GM18873 (cell line): ENCODE data around the gene CLCF1.

Experiments
- ATAC-seq: cut with Tn5 transposase; IDR thresholded peaks from one replicate; pipeline ENCODE4 v1.9.1; 2021; ENCODE audit warnings: mild to moderate bottlenecking, moderate library complexity, moderate number of reproducible peaks; ENCODE audit not compliant: unreplicated experiment, low FRiP score

The CLCF1 gene

DNA sequence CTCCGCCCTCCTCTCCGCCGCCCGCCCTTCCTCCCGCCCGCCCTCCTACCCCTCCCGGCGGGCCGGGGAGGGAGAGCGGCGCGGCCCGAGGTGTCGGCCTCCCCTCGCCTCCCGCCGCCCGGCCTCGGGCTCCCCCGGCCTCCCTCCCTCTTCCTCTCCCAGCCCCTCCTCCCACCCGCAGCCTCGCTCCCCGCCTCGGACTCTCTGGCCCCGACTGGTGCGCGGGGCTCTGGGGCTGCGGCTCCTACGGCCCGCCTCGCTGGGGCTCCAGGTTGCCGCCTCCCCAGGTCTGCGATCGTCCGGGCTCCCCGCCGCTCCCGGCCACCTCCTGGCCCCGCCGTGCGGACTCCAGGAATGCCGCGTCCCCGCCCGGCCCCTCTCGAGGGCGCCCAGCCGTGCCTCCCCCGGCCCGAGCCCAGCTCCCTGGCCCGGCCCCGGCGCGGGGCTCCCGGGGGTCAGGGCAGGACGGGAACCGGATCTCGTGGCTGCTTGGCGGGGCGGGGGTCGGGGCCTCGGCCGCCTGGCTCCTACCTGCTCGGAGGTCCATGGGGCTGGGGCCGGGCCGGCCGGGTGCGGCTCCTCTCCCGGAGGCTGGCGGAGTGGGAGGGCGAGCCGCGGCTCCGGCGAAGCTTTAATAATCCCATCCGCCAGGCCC, at the start of gene CLCF1:
Gene CLCF1 (minus strand): TSS at position 606 of the 655 bp plus-strand sequence. CDS start 59 bp downstream, at position 547.
- ATAC-seq = no peak

DNA sequence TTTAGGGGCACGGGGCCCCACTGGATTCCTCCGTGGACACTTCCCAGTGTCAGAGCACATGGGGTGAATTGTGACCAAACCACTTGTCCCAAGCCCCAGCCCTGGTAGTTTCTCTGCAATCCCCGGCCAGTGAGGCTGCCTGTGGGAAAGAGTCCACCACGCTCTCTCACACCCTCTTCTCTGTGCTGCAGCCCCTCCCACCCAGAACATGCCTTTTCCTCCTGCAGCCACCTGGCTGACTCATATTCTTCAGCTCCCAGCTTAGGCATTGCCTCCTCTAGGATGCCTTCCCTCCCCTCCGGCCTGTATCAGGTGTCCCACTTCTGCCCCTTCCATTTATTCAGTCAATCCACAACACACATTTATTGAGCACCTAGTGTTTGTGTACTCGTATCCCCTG, 49.5 kb upstream of the CLCF1 start:
- no peak for ATAC-seq

DNA sequence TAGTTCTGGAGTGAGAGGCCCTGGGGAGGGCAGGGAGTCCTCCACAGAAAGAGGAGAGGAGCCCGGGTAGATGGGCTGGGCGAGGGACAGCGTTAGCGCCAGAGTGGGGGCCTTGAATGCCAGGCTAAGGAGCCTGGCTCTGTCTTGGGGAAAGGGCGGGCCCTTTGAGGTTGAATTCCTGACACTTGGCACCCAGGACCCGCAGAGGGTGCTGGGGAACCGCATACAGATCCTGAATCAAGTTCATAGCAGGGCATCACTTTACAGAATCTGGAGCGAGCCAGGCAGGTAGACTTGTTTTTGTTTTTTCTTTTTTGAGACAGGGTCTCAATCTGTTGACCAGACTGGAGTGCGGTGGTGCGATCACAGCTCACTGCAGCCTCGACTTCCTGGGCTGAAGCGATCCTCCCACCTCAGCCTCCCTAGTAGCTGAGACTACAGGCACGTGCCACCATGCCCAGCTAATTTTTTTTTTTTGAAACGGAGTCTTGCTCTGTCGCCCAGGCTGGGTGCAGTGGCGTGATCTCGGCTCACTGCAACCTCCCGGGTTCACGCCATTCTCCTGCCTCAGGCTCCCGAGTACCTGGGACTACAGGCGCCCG, 48.1 kb upstream of the CLCF1 start:
- no peak for ATAC-seq

DNA sequence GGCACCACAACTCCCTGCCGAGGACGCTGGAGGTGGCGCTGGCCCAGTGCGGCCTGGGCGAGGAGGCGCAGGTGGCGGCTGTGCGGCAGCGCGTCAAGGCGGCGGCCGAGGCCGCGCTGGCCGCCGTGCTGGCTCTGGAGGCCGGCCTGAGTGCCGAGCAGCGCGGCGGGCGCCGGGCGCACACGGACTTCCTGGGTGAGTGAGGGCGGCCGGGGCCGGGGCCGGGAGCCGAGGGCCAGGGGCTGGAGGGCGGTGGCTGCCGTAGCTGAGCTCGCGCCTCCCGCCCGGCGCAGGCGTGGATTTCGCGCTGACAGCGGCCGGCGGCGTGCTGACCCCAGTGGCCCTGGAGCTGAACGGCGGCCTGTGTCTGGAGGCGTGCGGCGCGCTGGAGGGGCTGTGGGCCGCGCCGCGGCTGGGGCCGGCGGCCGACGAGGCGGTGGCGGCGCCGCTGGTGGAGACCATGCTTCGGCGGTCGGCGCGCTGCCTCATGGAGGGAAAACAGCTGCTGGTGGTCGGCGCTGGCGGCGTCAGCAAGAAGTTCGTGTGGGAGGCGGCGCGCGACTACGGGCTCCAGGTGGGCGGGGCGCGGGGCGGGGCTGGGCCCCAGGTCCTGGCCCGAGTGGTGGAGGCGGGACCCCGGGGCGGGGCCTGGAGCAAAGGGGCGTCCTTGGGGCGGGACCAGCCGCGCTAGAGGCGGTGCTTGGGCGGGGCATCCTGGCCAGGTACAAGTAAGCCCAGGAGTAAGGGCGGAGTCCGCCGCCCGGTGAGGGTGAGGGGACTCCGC, 47.4 kb upstream of the CLCF1 start:
- peak; percentile 62 for ATAC-seq

DNA sequence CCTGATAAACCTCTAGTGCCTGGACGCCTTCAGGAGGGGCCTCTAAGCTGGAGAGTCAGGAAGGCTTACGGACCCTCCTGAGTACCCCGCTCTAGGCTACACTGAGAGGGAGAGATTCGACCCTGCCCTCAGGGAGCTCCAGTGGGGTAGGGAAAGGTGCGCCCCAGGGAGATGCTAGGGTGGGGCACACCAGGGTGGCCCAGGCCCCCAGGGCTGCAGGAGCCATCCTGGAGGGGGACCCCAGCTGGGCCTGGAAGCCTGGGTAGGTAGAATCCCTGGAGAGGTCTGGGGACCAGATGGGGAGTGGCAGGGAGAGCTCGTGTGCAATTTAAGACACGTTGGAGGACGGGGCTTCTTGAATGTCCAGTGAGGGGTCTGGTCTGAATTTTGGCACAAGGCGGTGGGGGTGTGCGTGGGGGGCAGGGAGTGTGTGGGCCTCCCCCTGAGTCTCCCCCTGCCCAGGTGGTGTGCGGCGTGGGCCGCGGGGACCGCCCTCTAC, 46.8 kb upstream of the CLCF1 start:
- ATAC-seq = no peak

DNA sequence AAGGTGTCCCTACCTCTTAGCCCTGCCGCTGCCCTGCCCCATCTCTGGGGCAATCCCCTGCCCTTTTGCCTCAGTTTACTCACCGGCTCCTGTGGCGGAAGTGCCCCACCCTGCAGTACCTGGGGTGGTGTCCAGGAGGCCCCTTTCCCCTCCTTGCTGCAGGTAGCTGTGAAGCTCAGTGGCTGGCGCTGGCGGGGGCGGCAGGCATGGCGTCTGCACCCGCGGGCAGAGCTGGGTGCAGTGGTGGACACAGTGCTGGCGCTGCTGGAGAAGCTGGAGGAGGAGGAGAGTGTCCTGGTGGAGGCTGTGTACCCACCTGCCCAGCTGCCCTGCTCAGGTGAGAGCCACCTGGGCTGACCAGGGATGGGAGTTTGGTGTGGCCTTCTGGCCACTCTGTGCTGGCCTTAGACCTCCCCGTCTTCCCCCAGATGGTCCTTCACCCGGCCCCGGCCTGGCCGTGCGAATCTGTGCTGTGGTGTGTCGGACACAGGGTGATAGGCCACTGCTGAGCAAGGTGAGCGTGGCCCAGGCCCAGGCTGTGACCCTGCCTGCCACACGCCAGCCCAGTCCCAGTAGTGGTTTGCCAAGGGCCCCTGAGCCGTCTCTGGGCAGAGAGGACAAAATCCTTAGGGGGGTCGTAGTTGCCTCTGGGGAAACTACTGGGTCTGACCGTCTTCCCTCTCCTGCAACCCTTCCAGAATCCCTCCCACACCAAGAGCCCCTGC, 46.1 kb upstream of the CLCF1 start:
- no peak for ATAC-seq

DNA sequence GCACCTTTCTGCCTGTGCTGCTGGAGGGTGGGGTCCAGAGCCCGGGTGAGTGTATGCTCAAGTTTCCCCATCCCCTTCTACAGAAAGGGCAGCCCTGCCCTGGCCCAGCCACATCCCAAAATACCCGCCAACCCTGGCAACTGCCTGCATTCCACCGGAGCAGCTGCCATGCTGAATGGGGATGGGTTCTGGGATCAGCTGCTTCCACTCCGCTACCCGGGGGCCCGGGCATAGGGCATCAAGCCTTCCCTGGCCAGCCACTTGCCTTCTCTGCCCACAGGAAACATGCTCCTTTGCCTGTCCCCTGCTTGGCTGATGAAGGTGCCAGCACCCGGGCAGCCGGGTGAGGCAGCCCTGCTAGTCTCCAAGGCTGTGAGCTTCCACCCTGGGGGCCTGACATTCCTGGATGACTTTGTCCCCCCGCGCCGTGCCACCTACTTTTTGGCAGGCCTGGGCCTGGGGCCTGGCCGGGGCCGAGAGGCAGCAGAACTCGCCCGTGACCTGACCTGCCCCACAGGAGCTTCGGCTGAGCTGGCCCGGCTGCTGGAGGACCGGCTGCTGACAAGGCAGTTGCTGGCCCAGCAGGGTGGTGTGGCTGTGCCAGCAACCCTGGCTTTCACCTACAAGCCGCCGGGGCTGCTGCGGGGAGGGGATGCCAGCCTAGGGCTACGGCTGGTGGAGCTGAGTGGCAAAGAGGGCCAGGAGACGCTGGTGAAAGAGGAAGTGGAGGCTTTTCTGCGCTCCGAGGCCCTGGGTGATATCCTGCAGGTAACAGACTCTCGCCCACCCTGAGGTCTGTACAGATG, 45.3 kb upstream of the CLCF1 start:
- ATAC-seq = no peak

DNA sequence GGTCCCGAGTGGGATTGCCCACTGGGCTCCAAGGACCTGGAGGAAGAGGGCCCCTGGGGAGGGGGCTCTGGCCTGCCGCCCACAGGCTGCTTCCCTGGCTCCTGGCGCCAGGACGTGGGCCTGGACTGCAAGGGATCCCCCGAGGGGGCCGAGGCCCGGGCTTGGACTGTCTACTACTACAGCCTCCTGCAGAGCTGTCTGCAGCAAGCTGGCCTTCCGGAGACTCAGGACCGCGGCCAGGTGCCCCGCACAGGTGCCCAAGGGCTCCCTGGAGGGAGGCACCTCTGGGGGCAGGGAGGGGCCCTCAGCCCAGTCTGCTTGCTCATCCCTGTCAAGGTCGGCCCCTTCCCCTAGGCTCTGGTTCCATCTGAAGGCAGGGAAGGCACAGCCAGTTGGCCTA, 44.0 kb upstream of the CLCF1 start:
- no peak for ATAC-seq

DNA sequence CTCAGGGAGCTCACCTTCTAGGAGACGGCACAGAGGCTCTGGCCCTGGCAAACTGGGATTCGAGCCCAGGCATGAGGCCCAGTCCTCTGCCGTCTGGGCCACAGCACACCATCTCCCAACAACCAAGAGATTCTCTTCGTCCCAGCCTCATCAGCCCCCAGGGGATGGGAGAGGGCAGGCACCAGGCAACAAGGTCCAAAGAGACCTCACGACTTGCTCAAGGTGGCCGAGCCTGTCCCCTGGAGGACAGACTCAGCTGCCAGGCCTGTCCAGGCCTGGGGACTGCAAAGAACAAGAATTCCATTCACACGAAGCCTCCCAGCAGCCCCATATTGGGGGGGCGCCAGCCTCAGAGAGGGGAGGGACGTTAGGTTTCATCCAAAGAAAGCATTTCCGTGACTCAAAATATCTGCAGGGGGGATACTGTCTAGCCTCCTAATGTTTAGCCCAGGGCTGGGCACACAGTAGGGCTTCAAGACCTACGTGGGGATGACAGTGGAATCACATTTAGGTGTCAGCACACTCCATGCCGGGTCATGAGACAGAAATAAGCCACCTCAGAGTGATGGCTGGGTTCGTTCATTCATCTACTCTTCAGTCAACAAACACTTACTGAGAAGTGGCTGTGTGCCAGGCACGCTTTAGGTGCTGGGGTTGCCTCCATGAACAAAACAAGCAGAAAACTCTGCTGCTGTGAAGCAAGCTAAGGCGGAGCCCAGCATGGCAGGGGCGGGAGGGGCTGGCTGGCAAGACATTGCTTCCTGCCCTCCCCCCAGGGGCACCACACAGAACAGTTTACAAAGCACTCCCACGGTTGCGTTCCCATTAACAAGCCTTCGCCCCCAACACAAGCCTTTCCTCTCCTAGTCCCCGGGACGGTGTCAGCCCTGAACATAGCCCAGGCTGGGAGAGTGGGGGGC, 43.3 kb upstream of the CLCF1 start:
- no peak for ATAC-seq

DNA sequence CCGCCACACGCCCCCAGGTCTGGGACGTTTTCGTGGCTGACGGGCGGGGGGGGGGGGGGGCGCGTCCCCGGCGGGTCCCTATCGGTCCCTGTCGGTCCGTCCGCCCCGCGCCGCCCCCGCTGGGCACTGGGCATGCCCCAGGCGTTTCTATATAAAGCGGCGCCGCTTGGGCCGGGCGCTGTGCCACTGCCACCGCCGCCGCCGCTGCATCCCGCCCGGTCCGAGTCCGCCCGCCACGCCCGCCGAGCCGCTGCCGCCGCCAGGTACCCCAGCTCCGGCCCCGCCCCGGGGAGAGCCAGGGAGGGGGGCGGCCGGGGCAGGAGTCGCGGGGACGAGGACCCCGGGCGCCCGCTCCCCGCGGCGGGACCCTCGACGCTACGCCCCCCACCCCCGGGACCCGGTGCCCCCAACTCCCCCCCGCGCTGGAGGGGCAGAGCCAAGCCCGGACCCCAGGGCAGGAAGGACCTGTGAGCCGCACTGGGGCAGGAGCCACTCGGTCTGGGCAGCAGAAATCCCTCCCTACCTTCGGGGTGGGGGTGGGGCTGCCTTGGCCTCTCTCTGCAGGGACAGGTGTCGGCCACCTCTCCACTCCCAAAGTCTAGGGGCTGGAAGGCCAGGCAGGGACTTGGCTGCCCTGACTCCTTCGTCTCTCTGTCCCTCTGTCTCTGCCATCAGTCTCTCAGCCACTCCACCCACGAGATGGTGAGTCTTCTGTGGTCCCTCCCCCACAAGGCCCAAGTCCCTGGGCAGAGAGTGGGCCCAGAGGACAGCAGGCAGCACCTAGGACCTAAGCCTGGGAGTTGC, 42.3 kb upstream of the CLCF1 start, which contains the start of gene CARNS1:
Gene CARNS1 (plus strand): TSS at position 178 of the 804 bp plus-strand sequence. CDS start 522 bp downstream, at position 700.
- no peak for ATAC-seq

DNA sequence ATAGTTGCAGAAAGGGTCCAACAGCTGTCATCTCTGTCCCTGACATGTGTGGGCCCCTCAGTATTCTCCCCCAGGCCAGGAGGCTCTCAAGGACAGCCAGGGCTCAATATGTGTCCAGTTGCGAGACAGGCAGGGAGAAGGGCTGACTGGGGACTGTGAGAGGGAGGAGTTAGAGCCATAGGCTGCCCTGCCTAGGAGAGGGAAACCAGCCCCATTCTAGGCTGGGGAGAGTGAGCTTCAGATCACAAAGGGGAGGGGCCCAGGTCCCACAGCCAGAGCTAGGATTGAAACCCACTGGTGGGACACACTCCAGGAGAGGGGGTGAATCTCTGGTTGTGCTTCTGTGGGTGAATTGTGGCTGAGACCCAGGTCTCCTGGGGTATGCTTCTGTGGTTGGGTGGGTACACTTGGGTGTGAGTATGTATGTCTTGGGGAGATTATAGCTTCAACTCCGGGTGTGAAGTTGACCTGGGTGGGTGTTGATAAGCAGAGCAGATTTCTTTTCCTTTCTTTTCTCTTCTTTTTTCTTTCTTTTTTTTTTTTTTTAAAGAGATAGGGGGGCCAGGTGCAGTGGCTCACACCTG, 40.0 kb upstream of the CLCF1 start:
- ATAC-seq = no peak

DNA sequence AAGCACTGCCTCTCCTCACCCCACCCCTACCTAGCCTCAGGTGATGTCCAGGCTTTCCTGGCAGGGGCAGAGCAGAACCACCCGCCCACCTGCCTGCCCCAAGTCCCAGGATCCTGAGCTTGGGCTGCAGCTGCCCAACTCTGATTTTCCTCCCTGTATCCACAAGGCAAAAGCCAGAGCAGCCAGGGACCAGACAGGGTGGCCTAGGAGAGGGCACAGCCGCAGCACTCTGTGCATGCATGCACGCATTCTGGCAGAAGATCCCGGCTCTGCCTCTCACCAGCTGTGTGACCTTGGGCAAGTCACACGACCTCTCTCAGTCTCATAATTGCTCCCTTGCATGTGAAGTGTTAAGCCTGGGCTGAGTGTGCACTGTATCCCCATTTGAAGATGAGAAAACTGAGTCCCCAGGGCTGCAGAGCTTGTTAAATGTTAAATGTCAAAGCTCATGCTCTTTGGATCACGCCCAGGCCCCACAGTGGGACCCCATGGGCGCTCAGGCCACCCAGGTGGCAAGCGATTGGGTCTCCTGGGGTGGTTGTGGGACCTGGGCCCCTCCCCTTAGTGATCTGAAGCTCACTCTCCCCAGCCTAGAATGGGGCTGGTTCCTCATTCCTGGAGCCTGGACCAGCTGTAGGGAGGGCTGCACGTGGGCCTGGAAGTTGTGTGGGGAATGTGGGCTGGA, 39.2 kb upstream of the CLCF1 start:
- ATAC-seq = no peak

DNA sequence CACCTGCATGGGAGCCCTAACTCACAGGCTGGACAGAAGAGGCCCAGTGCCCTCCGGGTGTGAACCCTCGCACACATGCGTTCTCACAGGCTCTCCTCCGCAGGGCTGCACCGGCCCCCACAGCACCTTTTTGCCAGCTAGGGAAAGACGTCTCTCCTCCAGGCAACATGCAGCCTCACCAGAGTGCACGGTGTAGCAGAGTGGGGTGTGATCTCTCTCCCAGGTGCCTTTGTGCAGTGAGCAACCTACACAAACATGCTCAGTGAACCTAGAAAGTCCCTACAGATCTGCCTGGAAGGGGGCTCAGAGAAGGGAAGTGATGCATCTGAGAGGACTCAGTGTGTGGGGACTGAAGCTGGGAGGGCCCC, 38.4 kb upstream of the CLCF1 start:
- no peak for ATAC-seq

DNA sequence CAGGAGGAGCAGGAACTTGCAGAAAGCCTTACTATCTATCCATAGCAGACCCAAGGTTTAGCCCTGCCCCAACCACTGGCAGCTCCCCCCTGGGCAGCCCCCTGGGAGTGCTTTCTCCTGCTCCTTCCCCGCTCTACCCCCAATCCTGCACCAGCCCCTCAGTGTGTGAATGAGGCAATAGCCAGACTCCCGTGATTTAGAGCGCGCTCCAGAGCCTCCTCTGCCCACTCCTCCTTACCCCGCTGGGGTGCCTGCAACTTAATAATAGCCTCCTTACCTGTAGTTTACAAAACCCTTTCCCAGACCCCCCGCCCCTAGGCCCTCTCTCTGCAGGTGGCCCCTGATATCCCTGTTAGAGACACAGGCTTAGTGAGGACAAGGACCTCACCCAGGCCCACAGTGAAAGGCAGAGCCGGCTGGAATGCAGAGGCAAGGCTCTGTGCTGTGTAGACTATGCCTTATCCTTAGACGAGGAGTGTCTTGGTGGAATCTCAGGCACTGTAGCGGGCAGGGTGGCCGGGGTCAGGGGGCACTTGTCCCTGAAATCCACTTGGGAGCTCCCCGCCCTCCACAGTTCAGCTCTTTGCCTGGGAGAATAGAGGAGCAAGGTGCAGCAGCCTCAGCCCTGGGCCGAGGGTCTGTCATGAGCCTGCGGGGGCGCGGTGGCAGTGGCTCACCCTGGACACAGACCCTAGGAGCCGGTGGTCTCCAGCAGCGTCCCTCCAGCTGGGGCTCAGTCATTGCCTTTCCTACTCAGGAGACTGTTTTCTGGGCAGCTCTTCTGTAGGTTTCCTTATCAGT, 37.8 kb upstream of the CLCF1 start:
- ATAC-seq = no peak

DNA sequence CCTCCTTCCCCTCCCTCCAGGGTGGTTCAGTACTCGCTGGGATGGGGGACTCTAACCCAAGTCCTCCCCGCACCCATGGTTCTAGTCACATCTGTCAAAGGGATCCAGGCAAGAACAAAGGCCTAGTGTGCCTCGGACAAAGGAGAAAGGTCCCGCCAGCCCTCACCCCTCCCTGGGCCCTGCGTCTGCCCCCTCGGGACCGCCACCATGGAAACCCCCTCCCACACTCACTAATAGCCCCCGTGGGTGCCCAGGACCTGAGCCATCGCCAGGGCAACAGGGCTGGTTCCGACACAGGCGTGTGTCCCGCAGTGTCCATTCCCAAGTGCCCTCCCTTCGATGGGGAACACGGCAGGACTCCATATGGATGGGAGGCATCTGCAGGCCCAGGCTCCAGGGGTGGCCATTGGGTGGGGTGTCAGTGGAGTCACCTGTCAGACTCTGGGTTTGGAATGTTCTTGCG, 37.0 kb upstream of the CLCF1 start:
- no peak for ATAC-seq

DNA sequence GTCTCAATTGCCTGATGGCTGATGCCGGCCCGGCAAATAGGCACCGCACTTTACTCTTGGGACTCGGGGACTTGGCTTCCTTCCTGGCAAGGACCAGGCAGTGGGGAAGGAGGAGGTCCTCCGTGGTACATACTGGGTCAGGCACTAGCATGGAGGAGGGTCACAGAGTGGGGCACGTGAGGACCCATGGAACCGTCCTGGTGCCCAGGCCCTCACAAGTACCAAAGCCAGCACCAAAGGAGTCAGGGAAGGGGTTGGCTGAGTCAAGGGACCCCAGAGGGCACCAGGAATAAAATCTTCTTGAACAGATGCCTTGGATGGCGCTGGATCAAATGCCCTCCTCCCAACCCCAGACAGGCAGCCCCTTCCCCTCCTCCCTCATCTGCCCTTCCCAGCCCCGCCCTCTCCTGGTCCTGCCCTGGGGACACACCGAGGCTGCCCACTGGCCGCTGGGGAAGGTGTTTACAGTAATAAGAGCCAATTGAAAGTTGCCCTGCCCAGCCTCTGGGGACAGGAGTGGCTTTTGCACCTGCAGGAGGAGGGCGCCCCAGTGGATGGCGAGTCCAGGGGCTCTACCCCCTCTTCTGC, 36.5 kb upstream of the CLCF1 start:
- ATAC-seq = no peak
